Liver (tissue), 9 donors: ENCODE results near the gene MAPRE2. TPM values are rescaled to one million over a fixed set of nuclear protein-coding genes. Genes with fewer than 3 reads are reported as not detected.

ENCODE experiments used
- DNase-seq: peaks from one replicate; pipeline ENCODE4 v3.0.0-alpha.2; 2017; ENCODE audit warnings: low spot score
- H3K27ac ChIP-seq, 2 donors: one replicate each; pipeline ENCODE4 v1.7.0; 2013; ENCODE audit warnings: inconsistent platforms in 2 of 2, low read length in 2 of 2, control low read depth in 1 of 2, low read depth in 1 of 2, mild to moderate bottlenecking in 1 of 2
- H3K27me3 ChIP-seq, 4 donors: one replicate each; pipeline versions ENCODE4 v1.6.1 to v1.7.0; 2013; ENCODE audit warnings: low read length in 3 of 4, inconsistent platforms in 1 of 4, mild to moderate bottlenecking in 1 of 4, moderate library complexity in 1 of 4; ENCODE audit not compliant: control insufficient read depth in 4 of 4, insufficient read depth in 4 of 4
- H3K36me3 ChIP-seq, 4 donors: one replicate each; pipeline versions ENCODE4 v1.6.1 to v1.7.0; 2013; ENCODE audit warnings: low read length in 3 of 4, mild to moderate bottlenecking in 3 of 4, low read depth in 1 of 4, moderate library complexity in 1 of 4; ENCODE audit not compliant: control insufficient read depth in 4 of 4, insufficient read depth in 3 of 4
- H3K4me1 ChIP-seq, 4 donors: one replicate each; pipeline versions ENCODE4 v1.6.1 to v1.7.0; 2013; ENCODE audit warnings: low read length in 3 of 4, mild to moderate bottlenecking in 3 of 4, moderate library complexity in 1 of 4; ENCODE audit not compliant: control insufficient read depth in 4 of 4, insufficient read depth in 4 of 4
- H3K4me3 ChIP-seq, 3 donors: one replicate each; pipeline versions ENCODE4 v1.6.1 to v1.7.0; 2013; ENCODE audit warnings: low read length in 3 of 3, control low read depth in 1 of 3, low read depth in 1 of 3, mild to moderate bottlenecking in 1 of 3
- H3K9ac ChIP-seq, 2 donors: one replicate each; pipeline ENCODE4 v1.7.0; 2013; ENCODE audit warnings: low read length in 2 of 2, mild to moderate bottlenecking in 2 of 2, moderate library complexity in 2 of 2, control low read depth in 1 of 2, low read depth in 1 of 2
- H3K9me3 ChIP-seq, 4 donors: one replicate each; pipeline versions ENCODE4 v1.6.1 to v1.7.0; 2013; ENCODE audit warnings: low read length in 3 of 4; ENCODE audit not compliant: control insufficient read depth in 4 of 4
- EGR1 ChIP-seq, 2 donors: IDR thresholded peaks; 2 replicates each; pipeline ENCODE4 v1.6.1; 2016 to 2018; ENCODE audit warnings: antibody characterized with exemption in 2 of 2, low read depth in 2 of 2
- FOXA1 ChIP-seq: IDR thresholded peaks from 2 replicates; pipeline ENCODE4 v1.6.1; 2016; ENCODE audit warnings: antibody characterized with exemption
- FOXA2 ChIP-seq: IDR thresholded peaks from 2 replicates; pipeline ENCODE4 v1.6.1; 2016; ENCODE audit warnings: antibody characterized with exemption
- GABPA ChIP-seq, 2 donors: IDR thresholded peaks in 1 of 2; conservative IDR thresholded peaks in 1 of 2; 2 replicates each; pipeline ENCODE4 v1.6.1; 2016; ENCODE audit warnings: antibody characterized with exemption in 2 of 2, mild to moderate bottlenecking in 1 of 2, moderate library complexity in 1 of 2
- HNF4A ChIP-seq, 2 donors: conservative IDR thresholded peaks; 2 replicates each; pipeline ENCODE4 v1.6.1; 2016; ENCODE audit warnings: antibody characterized with exemption in 2 of 2, mild to moderate bottlenecking in 2 of 2
- HNF4G ChIP-seq: IDR thresholded peaks from 2 replicates; pipeline ENCODE4 v1.6.1; 2016; ENCODE audit warnings: antibody characterized with exemption
- JUND ChIP-seq, 2 donors: IDR thresholded peaks; 2 replicates each; pipeline ENCODE4 v1.6.1; 2016; ENCODE audit warnings: antibody characterized with exemption in 2 of 2
- NR2F2 ChIP-seq: IDR thresholded peaks from 2 replicates; pipeline ENCODE4 v1.6.1; 2016; ENCODE audit warnings: antibody characterized with exemption
- RAD21 ChIP-seq, 2 donors: IDR thresholded peaks; 2 replicates each; pipeline ENCODE4 v1.6.1; 2016; ENCODE audit warnings: antibody characterized with exemption in 2 of 2, mild to moderate bottlenecking in 2 of 2
- RXRA ChIP-seq, 2 donors: IDR thresholded peaks; 2 replicates each; pipeline ENCODE4 v1.6.1; 2017 to 2018; ENCODE audit warnings: antibody characterized with exemption in 2 of 2, mild to moderate bottlenecking in 1 of 2
- SP1 ChIP-seq: IDR thresholded peaks from 2 replicates; pipeline ENCODE4 v1.6.1; 2018; ENCODE audit warnings: antibody characterized with exemption, mild to moderate bottlenecking
- TAF1 ChIP-seq: conservative IDR thresholded peaks from 2 replicates; pipeline ENCODE4 v1.6.1; 2016; ENCODE audit warnings: antibody characterized with exemption, mild to moderate bottlenecking
- YY1 ChIP-seq: IDR thresholded peaks from 2 replicates; pipeline ENCODE4 v1.6.1; 2016; ENCODE audit warnings: antibody characterized with exemption, mild to moderate bottlenecking
- WGBS: extraction: QIAGEN DNeasy Blood & Tissue Kit; methylation state at CpG from one replicate; pipeline ENCODE4 v1.1.7; 2013; 5-methylcytosine and 5-hydroxymethylcytosine counted together
- polyA plus RNA-seq, 2 donors: library from polyadenylated mRNA; stranded (reverse) in 1 of 2; unstranded in 1 of 2; fragments of 200-250 nt in 1 of 2; fragments of >200 nt in 1 of 2; fragmentation: Nextera tagmentation in 1 of 2; extraction: Ambion mirVana in 1 of 2; gene quantifications; one replicate each; pipeline versions ENCODE4 v1.2.1 to v1.2.3, GENCODE V29; 2013 to 2015
- total RNA-seq, 2 donors: library from RNA; depleted of rRNA; stranded (reverse); fragments of >200 nt; gene quantifications; one replicate each; pipeline ENCODE4 v1.2.3, GENCODE V29; 2014
- TF ChIP-seq, protein P1 (sequence below): IDR thresholded peaks from 2 replicates; pipeline ENCODE4 v1.6.1; 2016; ENCODE audit warnings: antibody characterized with exemption, mild to moderate bottlenecking
- TF ChIP-seq, protein P2 (sequence below): IDR thresholded peaks from 2 replicates; pipeline ENCODE4 v1.6.1; 2016; ENCODE audit warnings: antibody characterized with exemption
- TF ChIP-seq, protein P3 (sequence below): IDR thresholded peaks from 2 replicates; pipeline ENCODE4 v1.6.1; 2016; ENCODE audit warnings: antibody characterized with exemption
- TF ChIP-seq, protein P4 (sequence below): IDR thresholded peaks from 2 replicates; pipeline ENCODE4 v1.6.1; 2016; ENCODE audit warnings: antibody characterized with exemption
- TF ChIP-seq, protein P5 (sequence below): fragments of 150-350 bp; IDR thresholded peaks from 2 replicates; pipeline ENCODE4 v1.5.1; 2017; ENCODE audit warnings: improper control_type of control experiment, low read depth, low read length; ENCODE audit not compliant: missing input control
- donor health status: healthy.
- donor health status: healthy.
- donor health status: healthy.
- donor health status: healthy.
- donor health status: healthy.

The MAPRE2 gene
- total and polyA plus RNA-seq, 4 donors, result 7.9 to 12.8 (median 11.0) TPM

DNA sequence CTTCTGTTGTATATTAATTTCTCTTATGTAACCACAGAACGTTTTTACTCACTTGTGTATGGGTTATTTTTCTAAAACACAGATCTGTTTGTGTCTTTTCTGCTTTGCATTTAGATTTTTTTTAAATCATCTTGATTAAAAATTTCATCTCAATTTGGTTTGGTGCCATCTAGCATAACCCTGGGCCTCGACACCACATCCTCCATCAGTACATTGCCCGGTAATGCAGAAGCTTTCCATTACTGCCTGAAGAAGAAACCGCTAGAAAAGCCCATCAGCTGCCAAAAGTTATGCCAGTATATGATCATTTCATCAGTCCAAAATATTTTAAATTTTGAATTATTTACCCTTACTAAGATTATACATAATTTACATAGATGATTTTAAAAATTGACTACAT is 26.2 kb downstream of the MAPRE2 start:
- H3K27ac ChIP-seq, result no peak overlapping the region
- H3K9me3 ChIP-seq, result no peaks in the 10 kb centered on the region
- H3K9ac ChIP-seq, result no peak overlapping the region
- WGBS, result 68% methylated on average over 4 of the region's 4 CpGs
- no peak overlapping the region for H3K4me3 ChIP-seq
- no peaks in the 10 kb centered on the region for H3K27me3 ChIP-seq
- H3K4me1 ChIP-seq, result peaks cover 2 to 14% (median 5%) of the 10 kb centered on the region in 4 donors
- H3K36me3 ChIP-seq, result peaks cover 0 to 4% (median 1%) of the 10 kb centered on the region in 4 donors
- no peak for TF ChIP-seq NR2F2
- TF ChIP-seq, protein P1, sequence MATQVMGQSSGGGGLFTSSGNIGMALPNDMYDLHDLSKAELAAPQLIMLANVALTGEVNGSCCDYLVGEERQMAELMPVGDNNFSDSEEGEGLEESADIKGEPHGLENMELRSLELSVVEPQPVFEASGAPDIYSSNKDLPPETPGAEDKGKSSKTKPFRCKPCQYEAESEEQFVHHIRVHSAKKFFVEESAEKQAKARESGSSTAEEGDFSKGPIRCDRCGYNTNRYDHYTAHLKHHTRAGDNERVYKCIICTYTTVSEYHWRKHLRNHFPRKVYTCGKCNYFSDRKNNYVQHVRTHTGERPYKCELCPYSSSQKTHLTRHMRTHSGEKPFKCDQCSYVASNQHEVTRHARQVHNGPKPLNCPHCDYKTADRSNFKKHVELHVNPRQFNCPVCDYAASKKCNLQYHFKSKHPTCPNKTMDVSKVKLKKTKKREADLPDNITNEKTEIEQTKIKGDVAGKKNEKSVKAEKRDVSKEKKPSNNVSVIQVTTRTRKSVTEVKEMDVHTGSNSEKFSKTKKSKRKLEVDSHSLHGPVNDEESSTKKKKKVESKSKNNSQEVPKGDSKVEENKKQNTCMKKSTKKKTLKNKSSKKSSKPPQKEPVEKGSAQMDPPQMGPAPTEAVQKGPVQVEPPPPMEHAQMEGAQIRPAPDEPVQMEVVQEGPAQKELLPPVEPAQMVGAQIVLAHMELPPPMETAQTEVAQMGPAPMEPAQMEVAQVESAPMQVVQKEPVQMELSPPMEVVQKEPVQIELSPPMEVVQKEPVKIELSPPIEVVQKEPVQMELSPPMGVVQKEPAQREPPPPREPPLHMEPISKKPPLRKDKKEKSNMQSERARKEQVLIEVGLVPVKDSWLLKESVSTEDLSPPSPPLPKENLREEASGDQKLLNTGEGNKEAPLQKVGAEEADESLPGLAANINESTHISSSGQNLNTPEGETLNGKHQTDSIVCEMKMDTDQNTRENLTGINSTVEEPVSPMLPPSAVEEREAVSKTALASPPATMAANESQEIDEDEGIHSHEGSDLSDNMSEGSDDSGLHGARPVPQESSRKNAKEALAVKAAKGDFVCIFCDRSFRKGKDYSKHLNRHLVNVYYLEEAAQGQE, result no peak
- TF ChIP-seq TAF1, result no peak
- TF ChIP-seq EGR1 (IDR thresholded peaks at IDR 0.05; ENCODE audit: low read depth in 2 of 2), result no peak
- TF ChIP-seq HNF4G, result no peak
- no peak for TF ChIP-seq HNF4A (conservative IDR thresholded peaks at IDR 0.05)
- TF ChIP-seq YY1, result no peak
- TF ChIP-seq FOXA1, result no peak
- no peak for TF ChIP-seq RAD21 (IDR thresholded peaks at IDR 0.05)
- no peak for DNase-seq

DNA sequence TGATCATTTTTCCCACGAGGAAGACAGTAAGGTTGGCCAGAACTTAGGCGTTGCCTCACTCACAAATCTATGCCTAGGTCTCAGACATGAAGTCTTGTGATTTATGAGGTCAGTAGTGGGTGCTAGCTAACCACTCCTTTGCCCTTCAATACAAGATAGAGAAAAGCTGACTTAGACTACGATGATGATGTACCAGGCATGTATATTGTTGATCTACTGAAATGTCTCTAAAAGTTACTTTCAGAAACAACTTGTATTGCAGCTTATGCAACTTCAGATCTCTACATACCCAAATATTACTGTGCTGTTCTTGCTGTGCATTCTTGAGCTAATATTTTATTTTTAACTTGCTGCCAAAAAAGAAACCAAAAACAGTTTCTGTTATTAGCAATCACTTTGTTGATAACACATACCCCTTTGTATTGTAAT is 30.6 kb downstream of the MAPRE2 start:
- H3K36me3 ChIP-seq, result peaks cover 0 to 4% (median 1%) of the 10 kb centered on the region in 4 donors
- DNase-seq, result no peak
- no peaks in the 10 kb centered on the region for H3K27me3 ChIP-seq
- H3K4me1 ChIP-seq, result peaks cover 0 to 5% (median 1%) of the 10 kb centered on the region in 4 donors
- no peak overlapping the region for H3K4me3 ChIP-seq
- no peaks in the 10 kb centered on the region for H3K9me3 ChIP-seq
- H3K27ac ChIP-seq, result peak overlapping the region in 1 of 2 donors; percentile 10
- no peak overlapping the region for H3K9ac ChIP-seq
- TF ChIP-seq, protein P2, sequence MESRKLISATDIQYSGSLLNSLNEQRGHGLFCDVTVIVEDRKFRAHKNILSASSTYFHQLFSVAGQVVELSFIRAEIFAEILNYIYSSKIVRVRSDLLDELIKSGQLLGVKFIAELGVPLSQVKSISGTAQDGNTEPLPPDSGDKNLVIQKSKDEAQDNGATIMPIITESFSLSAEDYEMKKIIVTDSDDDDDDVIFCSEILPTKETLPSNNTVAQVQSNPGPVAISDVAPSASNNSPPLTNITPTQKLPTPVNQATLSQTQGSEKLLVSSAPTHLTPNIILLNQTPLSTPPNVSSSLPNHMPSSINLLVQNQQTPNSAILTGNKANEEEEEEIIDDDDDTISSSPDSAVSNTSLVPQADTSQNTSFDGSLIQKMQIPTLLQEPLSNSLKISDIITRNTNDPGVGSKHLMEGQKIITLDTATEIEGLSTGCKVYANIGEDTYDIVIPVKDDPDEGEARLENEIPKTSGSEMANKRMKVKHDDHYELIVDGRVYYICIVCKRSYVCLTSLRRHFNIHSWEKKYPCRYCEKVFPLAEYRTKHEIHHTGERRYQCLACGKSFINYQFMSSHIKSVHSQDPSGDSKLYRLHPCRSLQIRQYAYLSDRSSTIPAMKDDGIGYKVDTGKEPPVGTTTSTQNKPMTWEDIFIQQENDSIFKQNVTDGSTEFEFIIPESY, result no peak
- TF ChIP-seq FOXA2 (no peak), TAF1 (no peak), FOXA1 (no peak), RAD21 (IDR thresholded peaks at IDR 0.05) (no peak), GABPA (IDR thresholded peaks at IDR 0.05 in 1 of 2, conservative IDR thresholded peaks at IDR 0.05 in 1 of 2) (no peak), NR2F2 (no peak), RXRA (IDR thresholded peaks at IDR 0.05) (no peak), HNF4G (no peak), EGR1 (IDR thresholded peaks at IDR 0.05; ENCODE audit: low read depth in 2 of 2) (no peak), HNF4A (conservative IDR thresholded peaks at IDR 0.05) (no peak), YY1 (no peak), SP1 (no peak), JUND (IDR thresholded peaks at IDR 0.05) (no peak)
- TF ChIP-seq, protein P3, sequence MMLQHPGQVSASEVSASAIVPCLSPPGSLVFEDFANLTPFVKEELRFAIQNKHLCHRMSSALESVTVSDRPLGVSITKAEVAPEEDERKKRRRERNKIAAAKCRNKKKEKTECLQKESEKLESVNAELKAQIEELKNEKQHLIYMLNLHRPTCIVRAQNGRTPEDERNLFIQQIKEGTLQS, result no peak
- TF ChIP-seq, protein P1, result no peak
- TF ChIP-seq, protein P4, sequence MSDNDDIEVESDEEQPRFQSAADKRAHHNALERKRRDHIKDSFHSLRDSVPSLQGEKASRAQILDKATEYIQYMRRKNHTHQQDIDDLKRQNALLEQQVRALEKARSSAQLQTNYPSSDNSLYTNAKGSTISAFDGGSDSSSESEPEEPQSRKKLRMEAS, result no peak
- TF ChIP-seq, protein P5, sequence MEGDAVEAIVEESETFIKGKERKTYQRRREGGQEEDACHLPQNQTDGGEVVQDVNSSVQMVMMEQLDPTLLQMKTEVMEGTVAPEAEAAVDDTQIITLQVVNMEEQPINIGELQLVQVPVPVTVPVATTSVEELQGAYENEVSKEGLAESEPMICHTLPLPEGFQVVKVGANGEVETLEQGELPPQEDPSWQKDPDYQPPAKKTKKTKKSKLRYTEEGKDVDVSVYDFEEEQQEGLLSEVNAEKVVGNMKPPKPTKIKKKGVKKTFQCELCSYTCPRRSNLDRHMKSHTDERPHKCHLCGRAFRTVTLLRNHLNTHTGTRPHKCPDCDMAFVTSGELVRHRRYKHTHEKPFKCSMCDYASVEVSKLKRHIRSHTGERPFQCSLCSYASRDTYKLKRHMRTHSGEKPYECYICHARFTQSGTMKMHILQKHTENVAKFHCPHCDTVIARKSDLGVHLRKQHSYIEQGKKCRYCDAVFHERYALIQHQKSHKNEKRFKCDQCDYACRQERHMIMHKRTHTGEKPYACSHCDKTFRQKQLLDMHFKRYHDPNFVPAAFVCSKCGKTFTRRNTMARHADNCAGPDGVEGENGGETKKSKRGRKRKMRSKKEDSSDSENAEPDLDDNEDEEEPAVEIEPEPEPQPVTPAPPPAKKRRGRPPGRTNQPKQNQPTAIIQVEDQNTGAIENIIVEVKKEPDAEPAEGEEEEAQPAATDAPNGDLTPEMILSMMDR, result no peak
- WGBS, result 49% methylated on average over 3 of the region's 3 CpGs
